Cardiac muscle cell (in vitro differentiated cells and primary cell): ENCODE results near the gene FRMD1. TPM values are rescaled to one million over a fixed set of nuclear protein-coding genes. Genes with fewer than 3 reads are reported as not detected.

Experiments
- DNase-seq, 2 donors: peaks; one replicate each; pipeline versions ENCODE4 v3.0.0 to v3.0.0-alpha.2; 2010 to 2017; ENCODE audit warnings: low read depth in 1 of 2, low spot score in 1 of 2
- H3K27ac ChIP-seq: fragments of 200-600 bp; sonication (generic); 2 replicates; pipeline ENCODE4 v1.5.1; 2016
- H3K27me3 ChIP-seq: fragments of 200-600 bp; sonication (generic); 2 replicates; pipeline ENCODE4 v1.6.0; 2016; ENCODE audit warnings: control low read depth
- H3K36me3 ChIP-seq: fragments of 200-600 bp; sonication (generic); 2 replicates; pipeline ENCODE4 v1.5.1; 2016; ENCODE audit warnings: control low read depth
- H3K4me1 ChIP-seq: fragments of 200-600 bp; sonication (generic); 2 replicates; pipeline ENCODE4 v1.8.1; 2017; ENCODE audit warnings: low read depth, mild to moderate bottlenecking, mixed run types
- H3K4me3 ChIP-seq: fragments of 200-600 bp; sonication (generic); 2 replicates; pipeline ENCODE4 v1.5.1; 2016; ENCODE audit warnings: mild to moderate bottlenecking
- H3K9me3 ChIP-seq: fragments of 200-600 bp; sonication (generic); 2 replicates; pipeline ENCODE4 v1.5.1; 2017; ENCODE audit warnings: low read depth, mild to moderate bottlenecking, control low read depth
- CTCF ChIP-seq: IDR thresholded peaks from 2 replicates; pipeline ENCODE4 v1.5.1; 2012; ENCODE audit warnings: low read depth, mild to moderate bottlenecking, low read length
- polyA plus RNA-seq: library from polyadenylated mRNA; unstranded; fragments of >200 nt; fragmentation: Nextera tagmentation; extraction: Ambion mirVana; gene quantifications from 2 replicates; pipeline ENCODE4 v1.2.1, GENCODE V29; 2016
- total RNA-seq: library from RNA; depleted of rRNA; stranded (reverse); fragments of >200 nt; gene quantifications from 2 replicates; pipeline ENCODE4 v1.2.3, GENCODE V29; 2016

Gene FRMD1
- total and polyA plus RNA-seq, 2 experiments from 2014 or later: 0.09 TPM; not detected in 1

- no peak for TF ChIP-seq CTCF
- Histone ChIP-seq H3K9me3 (no peaks in the 10 kb centered on the region), H3K27me3 (no peaks in the 10 kb centered on the region), H3K36me3 (no peaks in the 10 kb centered on the region), H3K4me3 (no peak overlapping the region), H3K27ac (no peak overlapping the region), H3K4me1 (no peaks in the 10 kb centered on the region)
- DNase-seq: no peak
Measured at GRCh38 chr6:168075787-168076202, 3.2 kb downstream of the FRMD1 start.

DNA sequence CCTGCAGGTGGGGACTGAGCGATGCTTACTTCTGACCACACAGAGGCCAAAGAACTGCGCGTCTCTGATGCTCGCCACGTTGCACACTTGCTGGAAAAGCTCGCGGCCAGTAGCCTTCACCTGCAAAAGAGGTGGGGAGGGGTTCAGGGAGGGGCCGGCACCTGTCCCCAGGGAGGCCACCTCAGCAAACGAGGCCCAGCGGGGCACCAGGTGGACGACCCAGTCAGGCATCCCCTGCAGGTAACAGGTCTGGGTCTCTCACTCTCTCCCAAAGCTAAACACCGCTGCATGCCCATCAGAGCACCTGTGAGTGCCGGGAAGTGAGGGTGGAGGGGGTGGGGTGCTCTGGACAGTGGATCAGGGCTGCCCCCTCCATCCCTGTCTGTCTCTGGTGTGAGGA, 3.8 kb downstream of the FRMD1 start:
- H3K27me3 ChIP-seq: no peaks in the 10 kb centered on the region
- no peaks in the 10 kb centered on the region for H3K9me3 ChIP-seq

GRCh38 chr6:168073937-168074730, 4.9 kb downstream of the FRMD1 start:
- no peaks in the 10 kb centered on the region for H3K9me3 ChIP-seq
- no peaks in the 10 kb centered on the region for H3K36me3 ChIP-seq
- no peak overlapping the region for H3K4me3 ChIP-seq
- no peak for TF ChIP-seq CTCF
- no peaks in the 10 kb centered on the region for H3K4me1 ChIP-seq
- H3K27me3 ChIP-seq: no peaks in the 10 kb centered on the region
- DNase-seq: no peak
- H3K27ac ChIP-seq: no peak overlapping the region

More for the DNA sequence above, 3.8 kb downstream of the FRMD1 start:
- TF ChIP-seq CTCF: no peak
- Histone ChIP-seq H3K27ac (no peak overlapping the region), H3K4me1 (no peaks in the 10 kb centered on the region), H3K36me3 (no peaks in the 10 kb centered on the region), H3K4me3 (no peak overlapping the region)
- DNase-seq: no peak

- no peaks in the 10 kb centered on the region for H3K9me3 ChIP-seq
- H3K4me3 ChIP-seq: no peak overlapping the region
- H3K27ac ChIP-seq: no peak overlapping the region
- TF ChIP-seq CTCF: no peak
- H3K4me1 ChIP-seq: no peaks in the 10 kb centered on the region
- DNase-seq: no peak
- H3K27me3 ChIP-seq: no peaks in the 10 kb centered on the region
- H3K36me3 ChIP-seq: no peaks in the 10 kb centered on the region
Measured at GRCh38 chr6:168072730-168073129, 6.3 kb downstream of the FRMD1 start.

DNA sequence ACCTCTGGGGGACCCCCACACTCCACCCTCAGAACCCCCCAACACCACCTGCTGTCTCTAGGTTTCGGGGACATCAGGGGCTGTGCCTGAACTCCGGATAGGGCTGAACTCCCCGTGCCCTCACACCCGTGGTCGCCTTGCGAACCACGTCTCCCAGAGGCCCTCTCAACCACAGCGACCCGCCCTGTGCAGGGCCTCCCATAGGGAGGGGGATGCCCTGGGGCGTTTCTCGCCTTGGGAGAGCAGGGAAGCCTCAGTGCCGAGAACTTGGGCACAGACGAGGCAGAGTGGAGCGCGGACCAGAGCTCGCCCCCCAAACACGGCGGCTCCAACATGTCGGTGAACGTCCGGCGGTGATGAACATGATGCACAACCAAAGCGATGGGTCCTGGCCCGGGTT, 6.8 kb downstream of the FRMD1 start:
- Histone ChIP-seq H3K9me3 (no peaks in the 10 kb centered on the region), H3K27ac (no peak overlapping the region), H3K36me3 (no peaks in the 10 kb centered on the region), H3K27me3 (no peaks in the 10 kb centered on the region), H3K4me3 (no peak overlapping the region), H3K4me1 (no peaks in the 10 kb centered on the region)
- no peak for DNase-seq
- no peak for TF ChIP-seq CTCF
